GM18907 (cell line): ENCODE results near the gene JPT2.

Source experiments
- ATAC-seq: cut with Tn5 transposase; IDR thresholded peaks from one replicate; pipeline ENCODE4 v1.9.1; 2021; ENCODE audit warnings: mild to moderate bottlenecking, moderate library complexity; ENCODE audit not compliant: unreplicated experiment

The JPT2 gene

GRCh38 chr16:1673424-1674151, 4.5 kb upstream of the JPT2 start:
- ATAC-seq = no peak

- no peak for ATAC-seq
Observed at GRCh38 chr16:1674306-1674705, 3.8 kb upstream of the JPT2 start.

- no peak for ATAC-seq
Observed at GRCh38 chr16:1674751-1675664, 3.1 kb upstream of the JPT2 start.

GRCh38 chr16:1676661-1677060, 1.4 kb upstream of the JPT2 start:
- no peak for ATAC-seq

- ATAC-seq = no peak
Observed at GRCh38 chr16:1677339-1677738, 740 bp upstream of the JPT2 start.

GRCh38 chr16:1678500-1679098, 520 bp downstream of the JPT2 start:
- peak; percentile 14 for ATAC-seq

- no peak for ATAC-seq
Observed at GRCh38 chr16:1680361-1680760, 2.3 kb downstream of the JPT2 start.

- no peak for ATAC-seq
Observed at GRCh38 chr16:1681032-1681431, 3.0 kb downstream of the JPT2 start.

- no peak for ATAC-seq
Observed at GRCh38 chr16:1687427-1688316, 9.6 kb downstream of the JPT2 start.

- ATAC-seq = no peak
Observed at GRCh38 chr16:1688807-1689560, 10.9 kb downstream of the JPT2 start.

- no peak for ATAC-seq
Observed at GRCh38 chr16:1689853-1690252, 11.8 kb downstream of the JPT2 start.

GRCh38 chr16:1690810-1691209, 12.7 kb downstream of the JPT2 start:
- ATAC-seq = no peak

- ATAC-seq = no peak
Observed at GRCh38 chr16:1691276-1691675, 13.2 kb downstream of the JPT2 start.

- no peak for ATAC-seq
Observed at GRCh38 chr16:1691956-1692355, 13.9 kb downstream of the JPT2 start.

GRCh38 chr16:1696863-1697262, 18.8 kb downstream of the JPT2 start:
- no peak for ATAC-seq

- no peak for ATAC-seq
Observed at GRCh38 chr16:1698680-1699079, 20.6 kb downstream of the JPT2 start.

- no peak for ATAC-seq
Observed at GRCh38 chr16:1700246-1700645, 22.2 kb downstream of the JPT2 start.

- ATAC-seq = no peak
Observed at GRCh38 chr16:1701216-1701878, 23.3 kb downstream of the JPT2 start.

GRCh38 chr16:1705324-1705687, 27.2 kb downstream of the JPT2 start:
- ATAC-seq = peak; percentile 14
